HG03342 (cell line): Measurements from ENCODE around the gene MBNL1.

Source experiments
- ATAC-seq: cut with Tn5 transposase; IDR thresholded peaks from one replicate; pipeline ENCODE4 v1.9.1; 2021; ENCODE audit warnings: mild to moderate bottlenecking, moderate library complexity; ENCODE audit not compliant: unreplicated experiment

The MBNL1 gene

GRCh38 chr3:152469248-152470025, 200.7 kb downstream of the MBNL1 start:
- no peak for ATAC-seq

GRCh38 chr3:152470095-152470494, 201.4 kb downstream of the MBNL1 start:
- no peak for ATAC-seq

- ATAC-seq: no peak
Observed at GRCh38 chr3:152470893-152471292, 202.2 kb downstream of the MBNL1 start.

- ATAC-seq: peak; percentile 72
Observed at GRCh38 chr3:152471814-152472671, 203.3 kb downstream of the MBNL1 start.

GRCh38 chr3:152472672-152472954, 203.9 kb downstream of the MBNL1 start:
- peak; percentile 2 for ATAC-seq

- ATAC-seq: peak; percentile 52
Observed at GRCh38 chr3:152474585-152474984, 205.9 kb downstream of the MBNL1 start.

- no peak for ATAC-seq
Observed at GRCh38 chr3:152477422-152477821, 208.7 kb downstream of the MBNL1 start.

GRCh38 chr3:152480282-152480953, 211.7 kb downstream of the MBNL1 start:
- ATAC-seq: peak; percentile 87

- no peak for ATAC-seq
Observed at GRCh38 chr3:152486364-152486763, 217.6 kb downstream of the MBNL1 start.

- ATAC-seq: no peak
Observed at GRCh38 chr3:152488449-152488848, 219.7 kb downstream of the MBNL1 start.

- ATAC-seq: peak; percentile 81
Observed at GRCh38 chr3:152491922-152492321, 223.2 kb downstream of the MBNL1 start.

GRCh38 chr3:152496286-152496685, 227.6 kb downstream of the MBNL1 start:
- ATAC-seq: no peak

- no peak for ATAC-seq
Observed at GRCh38 chr3:152496716-152497115, 228.0 kb downstream of the MBNL1 start.

- ATAC-seq: no peak
Observed at GRCh38 chr3:152497457-152497856, 228.7 kb downstream of the MBNL1 start.

- no peak for ATAC-seq
Observed at GRCh38 chr3:152497890-152498289, 229.2 kb downstream of the MBNL1 start.

- ATAC-seq: no peak
Observed at GRCh38 chr3:152499791-152500385, 231.2 kb downstream of the MBNL1 start.

- ATAC-seq: peak; percentile 96
Observed at GRCh38 chr3:152505926-152506325, 237.2 kb downstream of the MBNL1 start.

- ATAC-seq: no peak
Observed at GRCh38 chr3:152508705-152509104, 240.0 kb downstream of the MBNL1 start.

- peak; percentile 84 for ATAC-seq
Observed at GRCh38 chr3:152511904-152512303, 243.2 kb downstream of the MBNL1 start.

- ATAC-seq: no peak
Observed at GRCh38 chr3:152513301-152513960, 244.7 kb downstream of the MBNL1 start.
